Right renal cortex interstitium (tissue), 3 donors: ENCODE measurements around the gene PDGFC. TPM values are rescaled to one million over a fixed set of nuclear protein-coding genes. Genes with fewer than 3 reads are reported as not detected.

Source experiments
- DNase-seq, 3 donors: peaks; one replicate each; pipeline ENCODE4 v3.0.0-alpha.2; 2013; ENCODE audit warnings: low read depth in 3 of 3, low spot score in 2 of 3
- polyA plus RNA-seq, 3 donors: library from polyadenylated mRNA; unstranded; fragments of 120-200 nt; gene quantifications; one replicate each; pipeline ENCODE4 v1.2.1, GENCODE V29; 2013; ENCODE audit not compliant: insufficient read length in 3 of 3

The PDGFC gene
- polyA plus RNA-seq, 3 donors, result 75.1 to 88.7 (median 84.1) TPM

GRCh38 chr4:156975686-156976085, 4.1 kb upstream of the PDGFC start:
- DNase-seq, result no peak

- DNase-seq, result no peak
These were observed 2.7 kb upstream of the PDGFC start for GRCh38 chr4:156974264-156974663.

GRCh38 chr4:156972379-156973015, 898 bp upstream of the PDGFC start:
- DNase-seq, result no peak

- DNase-seq, result no peak
These were observed 379 bp downstream of the PDGFC start for GRCh38 chr4:156971165-156971675.

GRCh38 chr4:156970501-156971164, 966 bp downstream of the PDGFC start:
- DNase-seq, result no peak

GRCh38 chr4:156969911-156970310, 1.7 kb downstream of the PDGFC start:
- DNase-seq, result no peak

GRCh38 chr4:156969101-156969500, 2.5 kb downstream of the PDGFC start:
- no peak for DNase-seq

- DNase-seq, result no peak
These were observed 3.1 kb downstream of the PDGFC start for GRCh38 chr4:156968479-156968984.

GRCh38 chr4:156966836-156967235, 4.8 kb downstream of the PDGFC start:
- no peak for DNase-seq

GRCh38 chr4:156963419-156963818, 8.2 kb downstream of the PDGFC start:
- DNase-seq, result no peak

- no peak for DNase-seq
These were observed 9.0 kb downstream of the PDGFC start for GRCh38 chr4:156962528-156962974.

GRCh38 chr4:156962058-156962358, 9.6 kb downstream of the PDGFC start:
- DNase-seq, result no peak

GRCh38 chr4:156961196-156962057, 10.2 kb downstream of the PDGFC start:
- DNase-seq, result no peak

GRCh38 chr4:156959298-156959702, 12.3 kb downstream of the PDGFC start:
- DNase-seq, result no peak

GRCh38 chr4:156958276-156959074, 13.1 kb downstream of the PDGFC start:
- DNase-seq, result no peak

GRCh38 chr4:156957556-156957955, 14.0 kb downstream of the PDGFC start:
- DNase-seq, result no peak

- DNase-seq, result no peak
These were observed 14.7 kb downstream of the PDGFC start for GRCh38 chr4:156956826-156957368.

GRCh38 chr4:156956359-156956758, 15.2 kb downstream of the PDGFC start:
- DNase-seq, result no peak

GRCh38 chr4:156954587-156954986, 17.0 kb downstream of the PDGFC start:
- DNase-seq, result no peak

GRCh38 chr4:156953951-156954350, 17.6 kb downstream of the PDGFC start:
- no peak for DNase-seq
